ENCODE measurements around the gene SLC9A5.

The SLC9A5 gene

DNA sequence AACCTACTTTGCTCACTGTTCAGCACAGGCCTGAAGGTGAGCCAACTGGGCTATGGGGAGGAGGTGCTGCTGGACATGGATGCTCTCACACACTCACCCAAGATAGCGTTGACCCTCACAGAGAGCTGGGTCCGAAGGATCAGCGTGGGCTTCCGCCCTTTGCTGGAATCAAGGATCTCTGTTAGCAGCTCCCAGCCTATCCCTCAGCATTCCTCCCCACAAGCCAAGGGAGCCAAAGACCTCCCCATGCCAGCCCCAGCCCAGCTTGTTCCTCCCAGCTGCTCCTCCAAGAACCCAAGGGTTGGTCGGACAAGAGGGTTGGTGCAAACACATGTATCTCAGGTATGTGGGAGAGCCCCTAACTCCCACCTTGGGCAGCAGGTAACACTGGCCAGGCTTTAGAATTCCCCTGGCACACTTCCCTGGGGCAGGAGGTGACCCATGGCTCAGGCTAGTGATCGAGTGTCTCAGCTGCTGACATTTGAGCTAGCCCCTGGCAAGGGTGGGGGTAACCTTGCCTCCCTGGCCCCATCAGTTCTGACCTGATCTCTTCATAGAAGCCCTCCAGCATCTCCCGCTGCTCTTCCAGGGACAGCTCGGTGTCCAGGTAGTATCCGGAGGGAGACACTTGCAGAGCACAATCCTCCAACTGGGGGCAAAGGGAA is 9.8 kb upstream of the SLC9A5 start:
- DNase-seq, result no peak

DNA sequence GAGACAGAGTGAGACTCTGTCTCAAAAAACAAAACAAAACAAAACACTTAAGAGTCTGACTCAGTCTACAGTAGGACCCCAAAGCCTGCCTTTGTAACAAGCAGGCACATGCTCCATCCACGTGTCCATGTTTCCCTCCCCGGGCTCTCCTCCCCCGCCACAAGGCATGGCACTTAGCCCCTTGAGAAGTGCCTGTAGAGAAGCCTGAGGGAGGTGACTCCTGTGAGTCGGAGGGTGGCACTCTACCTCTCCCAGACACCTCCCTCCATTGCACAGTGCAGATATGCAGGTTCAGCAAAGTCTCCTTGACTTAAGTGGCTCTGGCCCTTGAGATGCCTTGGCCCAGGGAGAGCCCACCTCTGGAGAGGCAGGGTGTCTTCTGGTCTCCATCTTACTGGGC is 8.3 kb upstream of the SLC9A5 start:
- no peak for DNase-seq

DNA sequence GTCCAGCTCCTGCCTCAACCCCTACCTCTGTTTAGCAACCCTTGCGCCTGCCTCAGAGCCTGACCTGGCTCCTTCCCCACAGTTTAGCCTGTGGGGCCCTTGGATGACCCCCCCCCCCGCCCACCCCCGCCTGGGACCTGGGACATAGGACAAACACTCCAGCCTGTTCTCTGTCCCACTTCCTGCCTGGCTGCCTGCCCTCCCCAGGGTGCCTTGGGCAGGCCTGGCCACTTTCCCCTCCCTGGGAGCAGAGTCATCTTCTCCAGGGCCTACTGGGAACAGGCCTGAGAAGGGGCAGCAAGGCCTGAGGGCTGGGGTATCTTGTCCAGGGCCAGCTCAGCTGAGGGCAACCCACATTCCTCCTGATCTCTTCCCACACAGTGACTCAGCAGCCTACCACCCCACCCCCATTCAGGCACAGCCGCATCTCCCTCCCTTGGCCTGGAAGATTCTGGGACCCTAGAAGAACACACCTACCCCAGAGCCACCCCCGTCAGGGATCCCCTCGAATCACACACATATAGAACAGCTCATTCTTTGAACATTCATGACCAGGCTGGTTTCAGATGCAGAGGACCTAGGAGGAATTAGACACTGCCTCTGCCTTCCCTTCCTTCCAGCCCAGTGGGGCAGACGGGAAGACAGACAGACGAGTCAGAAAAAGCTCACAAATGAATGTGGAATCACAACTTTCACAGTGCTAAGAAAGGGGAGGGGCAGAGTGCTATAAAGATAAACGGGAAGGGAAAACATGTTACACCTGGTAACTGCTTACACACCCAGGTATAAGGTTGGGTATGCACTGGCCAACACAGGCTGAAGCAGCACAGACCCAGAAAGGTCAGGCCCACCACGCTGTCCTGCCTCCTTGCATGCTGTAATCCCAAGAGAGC is 7.5 kb upstream of the SLC9A5 start:
- peak; percentile 51 for DNase-seq

DNA sequence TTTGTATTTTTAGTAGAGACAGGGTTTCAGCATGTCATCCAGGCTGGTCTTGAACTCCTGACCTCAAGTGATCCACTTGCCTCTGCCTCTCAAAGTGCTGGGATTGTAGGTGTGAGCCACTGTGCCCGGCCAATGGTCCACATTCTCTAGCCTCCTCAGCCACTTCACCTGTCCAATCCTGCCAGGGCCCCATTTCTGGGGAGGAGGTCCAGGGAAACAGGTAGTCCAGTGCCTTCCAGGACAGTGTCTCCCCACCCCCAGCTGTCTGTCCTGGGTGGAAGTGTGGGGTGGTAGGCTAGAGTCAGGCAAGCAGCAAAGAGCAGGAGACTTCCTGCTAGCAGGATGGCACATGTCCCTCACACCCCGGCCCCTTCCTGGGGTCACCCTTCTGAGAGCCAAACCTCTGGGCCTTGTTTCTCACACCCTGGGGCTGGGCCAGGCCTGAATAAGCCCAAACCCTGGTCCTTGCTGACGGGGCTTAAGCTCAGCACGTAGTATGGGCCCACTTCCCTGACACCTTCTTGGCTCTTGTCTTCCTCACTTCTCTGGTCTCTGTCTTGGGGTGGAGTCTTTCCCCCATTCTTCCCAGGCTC is 6.5 kb upstream of the SLC9A5 start:
- DNase-seq, result no peak

DNA sequence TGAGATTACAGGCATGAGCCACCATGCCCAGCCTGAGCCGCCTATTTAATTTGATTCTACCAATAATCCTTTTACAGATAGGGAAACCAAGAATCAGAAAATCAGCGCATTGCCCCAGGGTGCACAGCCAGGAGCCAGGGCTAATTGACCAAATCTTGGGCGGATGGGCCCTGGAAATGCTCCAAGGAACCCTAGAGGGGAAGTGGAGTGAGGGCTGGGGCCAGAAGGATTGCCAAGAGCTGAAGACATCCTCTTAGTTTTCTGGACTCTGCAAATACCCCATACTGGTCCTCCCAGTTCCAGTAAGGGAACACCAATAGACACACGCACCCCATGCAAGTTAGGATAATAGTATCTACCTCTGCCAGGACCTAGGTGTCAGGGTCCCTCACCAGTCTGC is 5.3 kb upstream of the SLC9A5 start:
- DNase-seq, result no peak

DNA sequence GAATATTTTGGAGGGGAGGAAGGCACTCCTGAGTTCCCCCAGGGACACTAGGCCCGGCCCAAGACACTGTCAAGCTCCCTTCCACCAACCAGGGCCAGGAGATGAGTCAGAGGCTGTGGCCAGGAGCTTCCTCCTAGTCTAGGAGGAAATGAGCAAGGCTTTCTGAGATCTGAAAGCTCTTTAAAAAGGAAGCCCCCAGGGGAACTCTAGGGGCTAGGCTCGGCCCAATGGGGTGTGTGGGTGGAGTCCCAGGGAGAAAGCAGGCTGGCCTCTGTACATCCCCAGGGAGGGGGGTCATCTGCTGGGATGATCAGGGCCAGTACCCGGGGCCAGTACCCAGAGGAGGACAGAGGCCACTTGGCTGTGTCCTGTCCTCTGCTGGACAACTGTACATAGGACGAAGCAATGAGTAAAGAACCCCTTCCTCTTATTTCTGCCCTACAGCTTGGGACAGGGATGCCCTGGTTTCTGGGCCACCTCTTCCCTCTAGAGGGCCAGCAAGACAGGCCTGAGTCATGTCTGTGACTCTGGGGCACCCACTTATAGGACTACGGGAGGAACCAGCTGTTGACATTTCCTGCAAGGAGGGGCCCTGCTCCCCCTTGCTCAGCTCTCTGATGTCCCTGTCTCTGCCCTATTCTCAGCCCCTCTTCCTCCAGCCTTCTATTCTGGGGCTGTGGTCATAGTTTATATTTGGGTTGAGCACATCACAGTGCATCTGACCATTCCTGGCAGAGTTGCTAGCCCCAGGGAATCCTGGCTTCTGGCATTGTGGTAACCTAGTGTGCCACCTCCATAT is 4.2 kb upstream of the SLC9A5 start:
- peak; percentile 57 for DNase-seq

DNA sequence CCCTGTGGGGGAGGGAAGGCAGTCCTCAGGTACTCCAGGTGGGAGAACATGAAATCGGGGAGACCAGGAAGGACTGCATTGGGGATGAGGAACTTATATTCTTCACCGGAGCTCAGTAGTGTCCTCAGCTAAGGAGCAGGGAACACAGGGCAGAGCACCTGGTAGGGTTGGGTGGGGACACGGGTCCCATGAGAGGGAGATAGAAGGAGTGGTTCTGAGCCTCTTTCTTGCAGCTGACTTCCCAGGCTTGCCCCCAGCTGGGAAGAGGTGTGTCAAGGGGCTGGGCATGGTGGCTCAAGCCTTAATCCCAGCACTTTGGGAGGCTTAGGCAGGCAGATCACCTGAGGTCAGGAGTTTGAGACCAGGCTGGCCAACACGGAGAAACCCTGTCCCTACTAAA is 3.6 kb upstream of the SLC9A5 start:
- DNase-seq, result no peak

DNA sequence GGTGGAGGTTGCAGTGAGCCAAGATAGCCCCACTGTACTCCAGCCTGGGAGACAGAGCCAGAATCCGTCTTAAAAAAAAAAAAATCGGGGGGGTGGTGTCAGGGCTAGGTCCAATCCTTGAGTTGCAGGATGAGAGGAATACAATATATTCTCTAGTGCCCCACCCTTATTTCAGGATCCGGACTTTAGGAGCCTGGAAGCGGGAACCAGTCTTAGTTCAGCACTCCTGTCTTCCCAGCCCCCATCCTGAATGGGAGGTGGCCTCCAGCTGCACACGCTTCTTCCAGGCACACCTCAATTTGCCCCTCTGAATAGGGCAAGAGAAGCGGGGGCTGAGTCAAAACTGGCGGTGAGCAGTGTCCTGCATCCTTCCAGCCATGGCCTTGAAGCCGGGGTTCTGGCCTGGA is 3.1 kb upstream of the SLC9A5 start:
- DNase-seq, result no peak

DNA sequence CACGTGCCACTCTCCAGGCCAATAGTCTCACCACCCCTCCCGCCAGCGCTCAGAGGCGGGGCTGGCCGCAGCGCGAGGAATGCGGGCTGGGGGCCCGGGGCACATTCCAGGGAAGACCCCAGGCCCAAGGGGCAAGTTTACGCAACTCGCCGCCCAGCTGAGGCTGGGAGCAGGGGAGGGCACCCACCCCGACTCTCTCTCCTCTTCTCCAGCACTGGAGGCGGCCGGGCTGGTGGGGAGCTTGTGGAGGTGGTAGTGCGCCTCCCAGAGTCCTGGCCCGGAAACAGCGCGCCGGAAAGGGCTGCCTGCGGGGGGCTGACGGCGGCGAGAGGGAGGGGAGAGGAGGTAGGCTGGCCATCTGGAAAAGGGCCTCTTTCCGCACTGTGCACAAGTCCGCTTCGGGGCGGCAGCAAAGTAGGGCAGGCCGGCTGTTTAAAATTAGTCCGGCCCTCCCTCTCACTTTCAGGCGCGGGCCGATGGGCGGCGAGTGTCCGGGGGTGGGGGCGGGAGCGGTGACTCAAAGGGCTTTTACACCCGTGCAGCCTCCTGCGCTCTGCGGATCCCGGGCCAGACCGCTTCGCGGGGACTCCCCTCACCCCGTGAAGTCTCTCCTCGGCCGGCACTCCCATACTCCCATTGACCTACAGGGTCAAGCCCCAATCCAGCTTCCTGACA is 2.6 kb upstream of the SLC9A5 start:
- peak; percentile 89 for DNase-seq

DNA sequence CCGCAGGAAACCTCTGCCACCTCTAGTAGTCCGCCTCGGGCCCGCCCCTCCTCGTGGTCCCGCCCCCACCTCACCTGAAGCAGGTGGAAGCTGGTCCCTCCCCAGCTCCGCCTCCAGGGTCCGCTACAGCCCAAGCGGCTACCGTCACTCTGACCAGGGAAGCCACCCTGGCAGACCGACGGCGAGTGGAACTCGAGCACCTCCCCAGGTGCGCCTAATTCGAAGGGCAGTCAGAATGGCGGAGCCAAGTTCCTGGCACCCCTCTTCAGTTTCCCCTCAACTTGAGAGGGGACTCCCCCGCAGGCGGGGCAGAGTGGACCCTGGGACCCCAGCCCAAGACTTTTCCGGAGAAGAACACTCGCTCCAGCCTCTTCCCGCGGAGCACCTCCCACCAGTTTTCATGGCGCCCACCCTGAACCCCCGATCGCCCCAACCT is 2.0 kb upstream of the SLC9A5 start:
- peak; percentile 97 for DNase-seq

DNA sequence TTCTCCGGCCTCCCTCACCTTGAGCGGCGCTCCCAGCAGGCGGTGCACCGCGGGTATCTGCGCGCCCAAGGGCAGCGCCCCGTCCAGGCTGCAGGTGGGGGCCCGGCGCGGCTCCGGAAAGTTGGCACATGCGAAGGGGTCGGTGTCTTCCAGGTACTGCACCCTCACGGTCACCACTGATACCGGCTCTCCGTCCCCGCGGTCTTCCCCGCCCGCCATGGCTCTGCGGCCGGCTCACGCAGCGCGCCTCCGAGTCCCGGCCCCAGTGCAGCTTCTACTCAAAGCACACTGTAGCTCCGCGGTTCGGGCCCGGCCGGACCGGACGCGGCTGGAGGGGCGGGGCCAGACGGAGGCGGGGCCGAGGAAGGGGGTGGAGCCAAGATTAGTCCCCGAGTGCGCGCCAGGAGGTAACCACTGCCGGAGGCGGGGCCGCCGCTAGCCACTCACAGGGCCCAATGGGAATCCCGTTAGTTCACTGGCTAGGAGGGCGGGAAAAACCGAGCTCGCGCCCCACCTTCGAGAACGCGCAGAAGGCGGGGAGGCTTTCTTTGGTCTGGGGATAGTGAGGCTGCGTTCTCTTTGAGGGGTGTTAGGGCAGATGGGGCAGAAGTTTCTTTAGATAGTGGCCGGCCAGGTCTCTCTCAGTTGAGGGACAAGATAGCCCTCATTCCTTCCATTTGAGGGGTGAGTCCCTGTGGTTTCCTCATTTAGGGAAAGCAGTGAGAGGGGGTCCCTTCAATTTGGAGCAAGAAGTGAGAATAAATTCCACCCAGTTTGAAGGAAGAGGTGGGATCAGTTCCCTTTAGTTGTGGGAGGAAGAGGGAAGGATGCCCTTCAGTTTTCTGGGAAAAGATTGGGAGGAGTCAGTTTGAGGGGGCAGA is 1.3 kb upstream of the SLC9A5 start, which contains the start of gene FHOD1:
TSS of gene FHOD1 (minus strand) at position 290 of the 881 bp plus-strand sequence. CDS start at position 219, 71 bp downstream.
- DNase-seq, result peak; percentile 93

DNA sequence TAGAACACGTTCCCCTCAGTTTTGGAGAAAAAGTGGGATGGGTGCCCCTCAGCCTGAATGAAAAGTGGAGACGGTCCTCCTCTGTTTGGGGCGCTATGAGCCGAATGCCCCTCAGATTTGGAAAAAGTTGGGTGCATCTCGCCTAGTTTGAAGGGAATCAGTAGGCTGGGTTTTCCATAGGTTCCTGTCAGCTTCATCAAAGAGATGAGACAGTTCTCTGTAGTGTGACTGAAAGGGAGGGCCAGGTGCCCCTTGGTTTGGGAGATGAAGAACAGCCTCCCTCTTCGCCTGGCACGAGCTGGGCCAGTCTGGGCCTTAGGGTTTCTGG is 742 bp upstream of the SLC9A5 start:
- peak; percentile 53 for DNase-seq

DNA sequence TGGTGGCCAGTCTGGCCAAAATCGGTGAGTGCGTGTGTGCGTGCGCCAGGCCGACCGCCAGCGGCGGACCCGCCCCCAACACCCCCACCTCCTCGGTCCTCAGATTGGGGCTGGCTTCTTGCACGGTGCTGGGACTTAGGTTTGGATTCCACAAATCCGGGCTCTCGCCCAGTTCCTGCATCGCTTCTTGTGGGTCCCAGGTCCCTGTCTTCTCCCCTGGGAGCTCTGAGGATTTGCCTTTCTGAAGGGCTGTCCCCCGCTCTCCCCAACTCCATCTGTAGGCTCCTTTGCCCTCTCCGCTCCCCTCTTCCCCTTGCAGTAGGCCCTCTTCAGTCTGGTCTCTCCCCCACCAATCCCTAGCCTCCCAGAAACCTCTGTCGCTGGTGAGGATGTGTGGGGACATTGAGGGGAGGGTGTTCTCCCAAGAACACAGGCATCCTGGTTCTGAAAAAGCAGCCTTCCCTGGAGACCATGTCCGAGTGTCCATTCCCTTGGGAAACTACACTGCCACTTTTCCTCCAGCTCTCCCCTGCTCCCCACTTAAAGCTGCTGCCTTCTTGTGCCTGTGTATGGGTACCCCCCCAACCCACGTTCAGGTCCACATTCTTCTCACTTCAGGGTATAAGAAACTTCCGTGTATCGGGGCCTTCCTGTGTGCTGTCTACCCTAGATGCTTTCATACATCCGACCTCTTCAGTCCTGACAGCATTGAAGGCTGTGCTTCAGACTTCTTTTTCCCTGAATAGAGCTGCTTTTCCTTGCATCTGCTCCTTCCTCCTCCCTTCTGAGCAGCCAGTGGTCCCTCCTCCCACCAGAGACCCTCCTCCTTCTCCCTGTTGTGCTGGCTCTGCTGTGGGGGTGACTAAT is 632 bp downstream of the SLC9A5 start:
- DNase-seq, result no peak

DNA sequence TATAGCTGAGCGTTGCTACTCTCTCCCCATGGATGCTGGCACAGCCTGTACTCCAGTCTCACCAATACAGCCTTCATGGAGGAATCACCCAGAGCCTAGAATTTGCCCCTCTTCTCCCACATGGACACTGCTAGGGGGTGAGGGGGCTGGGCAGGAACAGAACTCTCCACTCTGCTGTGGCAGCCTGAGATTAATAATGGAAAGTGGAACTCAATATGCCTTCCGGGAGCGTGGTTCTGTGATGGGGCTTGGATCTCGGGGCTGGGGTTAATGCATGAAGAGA is 1.2 kb downstream of the SLC9A5 start:
- no peak for DNase-seq

DNA sequence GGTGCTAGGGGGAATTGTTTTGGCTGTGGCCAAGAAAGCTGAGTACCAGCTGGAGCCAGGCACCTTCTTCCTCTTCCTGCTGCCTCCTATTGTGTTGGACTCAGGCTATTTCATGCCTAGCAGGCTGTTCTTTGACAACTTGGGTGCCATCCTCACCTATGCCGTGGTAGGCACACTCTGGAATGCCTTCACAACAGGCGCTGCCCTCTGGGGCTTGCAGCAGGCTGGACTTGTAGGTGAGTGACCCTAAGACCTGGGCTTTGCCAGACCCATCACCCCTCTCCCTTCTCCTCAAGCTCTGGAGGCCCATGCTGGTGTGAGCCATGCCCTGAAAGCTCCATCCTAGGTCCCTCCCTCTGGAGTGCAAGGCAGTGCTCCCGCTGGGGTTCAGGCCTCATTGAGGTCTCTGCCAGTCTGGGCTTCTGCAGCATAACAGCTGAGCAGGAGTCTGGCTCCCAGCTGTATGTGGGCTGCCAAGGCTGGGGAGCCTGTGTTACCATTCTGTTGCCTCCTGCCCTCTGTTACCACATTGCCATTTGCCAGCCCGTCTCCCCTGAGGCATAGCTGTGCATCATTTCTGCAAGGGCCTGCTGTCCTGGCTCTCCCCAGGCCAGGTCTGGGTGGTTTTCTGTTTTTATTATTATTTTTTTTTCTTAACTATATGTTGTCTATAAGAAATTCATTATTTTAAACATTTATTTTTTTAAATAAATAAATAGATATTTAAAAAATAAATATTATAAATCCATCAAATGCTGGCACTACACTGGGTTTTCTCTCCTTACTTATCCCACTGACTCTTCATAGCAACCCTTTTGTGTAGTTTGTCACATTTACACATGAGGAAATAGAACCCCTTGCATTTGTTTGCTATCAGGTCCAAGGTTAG is 4.1 kb downstream of the SLC9A5 start:
- DNase-seq, result no peak

DNA sequence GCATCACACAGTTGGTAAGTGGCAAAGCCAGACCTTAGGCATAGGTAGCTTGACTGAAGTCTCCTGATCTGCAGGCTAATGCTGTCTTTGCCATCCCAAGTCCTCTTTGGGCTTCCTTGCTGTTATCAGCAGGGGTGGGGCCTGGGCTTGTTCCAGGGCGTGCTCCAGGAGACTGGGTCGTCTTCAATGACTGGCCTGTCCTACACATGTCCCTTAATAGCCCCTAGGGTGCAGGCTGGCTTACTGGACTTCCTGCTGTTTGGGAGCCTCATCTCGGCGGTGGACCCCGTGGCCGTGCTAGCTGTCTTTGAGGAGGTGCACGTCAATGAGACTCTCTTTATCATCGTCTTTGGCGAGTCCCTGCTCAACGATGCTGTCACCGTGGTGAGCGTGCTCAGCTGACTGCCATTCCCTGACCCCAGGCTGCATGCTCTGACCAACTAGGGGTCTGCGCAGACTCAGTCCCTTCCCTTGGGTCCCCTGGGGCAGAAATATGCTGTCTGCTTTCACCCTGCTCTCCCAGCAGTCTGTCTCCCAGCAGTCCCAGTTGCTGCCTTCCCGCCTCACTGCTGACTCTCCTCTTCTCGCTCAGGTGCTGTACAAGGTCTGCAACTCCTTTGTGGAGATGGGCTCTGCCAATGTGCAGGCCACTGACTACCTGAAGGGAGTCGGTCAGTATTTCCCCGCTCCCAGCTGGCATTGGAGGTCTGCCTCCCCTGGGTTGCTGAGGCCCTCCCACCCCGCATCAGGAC is 6.2 kb downstream of the SLC9A5 start:
- DNase-seq, result no peak

DNA sequence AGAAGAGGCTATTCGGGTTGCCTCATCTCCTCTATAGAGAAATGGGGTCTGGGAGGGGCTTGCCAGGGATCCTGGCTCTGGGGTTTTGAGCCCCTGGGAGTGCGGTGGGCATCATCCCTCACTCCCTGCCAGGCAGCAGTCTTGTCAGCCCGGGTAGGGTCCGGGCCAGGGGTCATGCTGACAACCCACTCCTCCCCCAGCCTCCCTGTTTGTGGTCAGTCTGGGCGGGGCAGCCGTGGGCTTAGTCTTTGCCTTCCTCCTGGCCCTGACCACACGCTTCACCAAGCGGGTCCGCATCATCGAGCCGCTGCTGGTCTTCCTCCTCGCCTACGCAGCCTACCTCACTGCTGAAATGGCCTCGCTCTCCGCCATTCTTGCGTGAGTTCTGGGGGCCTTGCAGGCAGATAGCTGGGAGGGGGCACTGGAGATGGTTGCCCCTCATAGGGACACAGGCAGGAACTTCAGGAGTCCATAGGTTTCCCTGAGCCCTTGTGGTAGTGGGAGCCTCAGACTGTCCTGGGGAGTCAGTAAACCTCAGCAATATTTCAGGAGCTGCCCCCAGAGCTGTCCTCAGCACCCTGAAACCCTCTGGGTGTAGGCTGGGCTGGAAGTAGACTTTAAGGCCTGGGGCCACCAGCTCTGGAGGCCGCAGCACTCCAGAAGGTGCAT is 6.9 kb downstream of the SLC9A5 start:
- DNase-seq, result no peak

DNA sequence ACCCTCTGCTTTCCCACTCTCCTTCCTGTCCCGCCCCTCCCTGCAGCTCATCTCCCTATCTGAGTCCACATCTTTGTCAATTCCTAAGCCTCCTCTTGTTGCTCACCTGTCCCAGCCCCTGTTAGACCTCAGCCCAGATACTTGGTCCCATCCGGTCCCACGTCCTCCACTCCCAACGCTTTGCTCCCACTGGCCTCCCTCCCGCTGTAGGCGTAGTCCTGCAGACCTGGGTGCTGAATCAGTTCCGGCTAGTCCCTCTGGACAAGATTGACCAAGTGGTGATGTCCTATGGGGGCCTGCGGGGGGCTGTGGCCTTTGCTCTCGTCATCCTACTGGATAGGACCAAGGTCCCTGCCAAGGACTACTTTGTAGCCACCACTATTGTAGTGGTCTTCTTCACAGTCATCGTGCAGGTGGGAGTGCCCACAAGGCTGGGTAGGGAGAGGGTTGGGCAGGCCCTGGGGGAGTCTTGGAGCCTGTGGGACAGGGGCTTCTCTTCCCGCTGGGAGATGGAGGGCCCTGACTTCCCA is 8.0 kb downstream of the SLC9A5 start:
- no peak for DNase-seq

Measured in DMS53 (cell line).